HG02852 (cell line): ENCODE measurements around the gene RPL27A.

Experiments used
- ATAC-seq: cut with Tn5 transposase; IDR thresholded peaks from one replicate; pipeline ENCODE4 v1.9.1; 2021; ENCODE audit warnings: mild to moderate bottlenecking, moderate library complexity; ENCODE audit not compliant: unreplicated experiment

RPL27A gene

GRCh38 chr11:8698917-8699441, 16.4 kb downstream of the RPL27A start:
- ATAC-seq, result no peak

- ATAC-seq, result no peak
These were observed 17.3 kb downstream of the RPL27A start for GRCh38 chr11:8699903-8700302.

GRCh38 chr11:8701891-8702597, 19.5 kb downstream of the RPL27A start:
- ATAC-seq, result no peak

DNA sequence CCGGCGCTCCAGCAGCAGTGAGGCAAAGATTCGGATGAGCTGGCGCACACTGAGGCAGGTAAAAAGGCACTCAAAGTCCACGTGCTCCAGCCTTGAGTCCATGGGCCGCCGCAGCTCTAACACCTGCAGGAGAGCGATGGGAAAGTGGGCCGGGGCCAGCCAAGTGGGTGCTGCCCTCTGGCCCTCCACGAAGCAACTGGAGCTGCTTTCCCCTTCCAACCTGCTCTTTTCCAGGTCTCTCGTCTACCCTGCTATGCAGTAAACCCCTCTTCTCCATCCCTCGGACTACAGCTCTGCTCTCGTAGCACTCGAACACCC, 20.0 kb downstream of the RPL27A start:
- ATAC-seq, result no peak

GRCh38 chr11:8704136-8704535, 21.5 kb downstream of the RPL27A start:
- no peak for ATAC-seq

DNA sequence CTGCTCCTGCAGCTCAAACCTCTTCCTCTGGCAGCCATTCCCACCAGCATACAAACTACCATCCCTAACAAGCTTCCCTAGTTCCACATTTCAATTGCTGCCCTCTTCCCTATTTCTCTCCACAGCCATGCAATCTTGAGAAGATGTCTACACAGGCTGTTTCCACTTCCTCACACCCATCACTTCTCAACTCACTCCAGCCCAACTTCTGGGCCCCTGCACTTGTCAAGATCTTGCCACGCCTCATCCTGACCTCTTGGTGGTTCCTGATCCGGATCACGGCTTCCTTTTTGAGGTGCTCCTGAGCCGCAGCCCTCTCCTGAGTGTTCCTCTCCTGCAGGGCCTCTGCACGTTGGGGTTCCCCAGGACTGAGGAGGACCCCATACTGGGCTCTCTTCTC, 22.6 kb downstream of the RPL27A start:
- ATAC-seq, result no peak

DNA sequence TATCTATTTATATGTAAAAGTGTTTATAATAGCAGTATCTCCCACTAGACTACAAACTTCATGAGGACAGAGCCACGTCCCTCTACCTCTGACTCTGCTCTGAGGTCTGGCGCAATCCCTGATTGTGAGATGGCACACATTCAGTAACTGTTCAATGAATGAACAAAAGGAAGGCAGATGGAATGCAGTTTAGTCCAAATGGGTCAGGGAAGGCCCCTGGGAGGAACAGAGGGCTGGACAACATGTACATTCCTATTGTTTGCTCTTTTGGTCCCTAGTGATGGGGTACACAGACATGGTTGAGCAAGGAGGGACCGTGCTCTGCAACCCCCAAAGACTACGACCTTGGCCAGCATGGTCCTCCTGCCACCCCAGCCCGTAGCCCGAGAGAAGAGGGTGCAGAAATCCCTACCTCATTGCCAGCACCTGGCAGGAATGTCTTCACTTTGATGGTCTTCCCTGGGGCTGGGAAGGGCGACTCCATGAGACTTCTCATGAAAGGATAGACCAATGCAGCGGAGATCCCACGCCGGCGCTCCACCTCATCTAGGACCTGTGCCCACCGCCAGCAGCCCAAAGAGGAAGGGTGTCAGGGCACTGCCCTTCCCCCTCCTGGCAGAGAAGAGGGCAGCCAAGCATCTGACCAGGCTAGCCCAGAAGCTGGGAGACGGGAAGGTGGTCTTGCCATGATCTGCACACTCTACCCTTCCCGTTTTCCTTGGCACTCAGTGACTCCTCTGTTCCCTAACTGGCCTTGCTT, 24.3 kb downstream of the RPL27A start:
- ATAC-seq, result no peak

DNA sequence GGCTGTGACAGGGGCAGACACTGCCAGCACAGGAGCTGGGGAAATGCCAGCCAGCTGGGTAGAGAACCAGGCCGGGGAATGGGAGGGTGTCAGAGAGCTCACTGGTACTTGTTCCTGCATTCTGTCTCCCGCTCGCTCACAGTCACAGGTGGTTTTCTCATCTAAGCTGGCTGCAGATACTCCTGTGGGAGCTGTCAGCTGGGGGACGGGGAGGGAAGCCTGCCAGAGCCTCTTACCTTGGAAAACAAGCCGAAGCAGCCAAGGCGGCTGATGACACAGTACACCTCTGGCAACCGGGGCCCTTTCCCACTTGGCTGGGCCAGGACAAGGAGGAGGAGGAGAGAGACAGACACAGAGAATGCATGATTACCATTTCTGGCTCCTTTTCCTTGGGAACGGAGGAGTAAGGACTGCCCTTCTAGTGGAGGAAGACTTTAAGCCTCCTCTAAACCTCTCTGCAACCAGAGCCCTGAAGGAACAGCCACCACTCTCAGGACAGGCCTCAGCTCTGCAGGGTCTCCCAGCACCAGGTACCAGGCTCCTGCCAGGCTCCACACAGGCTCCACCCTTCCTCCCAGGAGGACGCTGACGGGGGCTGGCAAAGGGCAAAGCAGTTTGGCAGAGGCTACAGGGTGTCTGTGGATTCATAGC, 25.1 kb downstream of the RPL27A start:
- ATAC-seq, result no peak

- no peak for ATAC-seq
These were observed 26.5 kb downstream of the RPL27A start for GRCh38 chr11:8709002-8709672.

GRCh38 chr11:8709777-8710176, 27.2 kb downstream of the RPL27A start:
- ATAC-seq, result no peak

DNA sequence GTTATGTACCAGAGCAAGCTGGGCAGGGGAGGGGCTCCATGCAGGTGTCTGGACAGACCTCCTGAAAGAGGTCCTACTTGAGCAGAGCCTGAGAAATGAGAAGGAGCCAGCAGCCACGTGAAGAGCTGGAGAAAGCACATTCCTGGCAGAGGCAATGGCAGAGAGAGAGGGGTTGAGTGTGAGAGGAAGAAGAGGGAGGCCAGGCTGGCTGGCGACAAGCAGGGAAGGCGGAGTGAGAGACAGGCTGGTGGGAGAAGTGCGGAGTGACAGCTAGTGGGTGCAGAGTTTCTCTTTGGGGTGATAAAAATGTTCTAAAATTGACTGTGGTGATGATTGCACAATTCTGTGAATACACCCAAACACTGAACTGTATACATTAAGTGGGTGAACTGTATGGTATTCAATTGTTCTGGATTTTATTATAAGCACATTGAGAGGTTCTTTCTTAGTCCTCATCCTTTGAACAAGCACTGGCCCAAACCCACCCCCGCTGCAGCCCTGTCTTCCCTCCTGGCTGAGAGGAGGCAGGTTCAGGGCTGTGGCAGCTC, 29.4 kb downstream of the RPL27A start:
- no peak for ATAC-seq

GRCh38 chr11:8712506-8712905, 29.9 kb downstream of the RPL27A start:
- no peak for ATAC-seq

GRCh38 chr11:8713760-8714454, 31.3 kb downstream of the RPL27A start:
- ATAC-seq, result no peak

- ATAC-seq, result no peak
These were observed 32.1 kb downstream of the RPL27A start for GRCh38 chr11:8714622-8715225.

DNA sequence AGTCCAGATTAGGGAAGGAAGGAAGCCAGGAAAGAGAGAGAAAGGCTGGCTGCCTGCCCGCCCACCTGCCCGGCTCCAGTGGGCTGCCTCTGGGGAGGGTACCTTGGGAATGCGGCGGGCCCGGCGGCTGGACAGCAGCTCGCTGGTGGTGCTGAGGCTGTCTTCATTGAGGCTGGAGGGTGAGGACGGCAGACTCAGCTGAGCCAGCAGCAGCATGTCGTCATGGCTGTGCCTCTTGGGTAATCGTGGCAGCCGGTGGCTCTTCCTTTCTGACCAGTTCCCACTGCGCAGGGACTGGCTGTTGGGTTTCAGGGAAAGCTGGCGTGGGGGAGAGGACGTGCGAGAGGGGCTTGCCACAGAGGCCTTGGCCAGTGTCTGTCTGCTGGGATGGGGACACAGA, 32.9 kb downstream of the RPL27A start:
- ATAC-seq, result no peak

GRCh38 chr11:8717544-8717875, 34.9 kb downstream of the RPL27A start:
- no peak for ATAC-seq

DNA sequence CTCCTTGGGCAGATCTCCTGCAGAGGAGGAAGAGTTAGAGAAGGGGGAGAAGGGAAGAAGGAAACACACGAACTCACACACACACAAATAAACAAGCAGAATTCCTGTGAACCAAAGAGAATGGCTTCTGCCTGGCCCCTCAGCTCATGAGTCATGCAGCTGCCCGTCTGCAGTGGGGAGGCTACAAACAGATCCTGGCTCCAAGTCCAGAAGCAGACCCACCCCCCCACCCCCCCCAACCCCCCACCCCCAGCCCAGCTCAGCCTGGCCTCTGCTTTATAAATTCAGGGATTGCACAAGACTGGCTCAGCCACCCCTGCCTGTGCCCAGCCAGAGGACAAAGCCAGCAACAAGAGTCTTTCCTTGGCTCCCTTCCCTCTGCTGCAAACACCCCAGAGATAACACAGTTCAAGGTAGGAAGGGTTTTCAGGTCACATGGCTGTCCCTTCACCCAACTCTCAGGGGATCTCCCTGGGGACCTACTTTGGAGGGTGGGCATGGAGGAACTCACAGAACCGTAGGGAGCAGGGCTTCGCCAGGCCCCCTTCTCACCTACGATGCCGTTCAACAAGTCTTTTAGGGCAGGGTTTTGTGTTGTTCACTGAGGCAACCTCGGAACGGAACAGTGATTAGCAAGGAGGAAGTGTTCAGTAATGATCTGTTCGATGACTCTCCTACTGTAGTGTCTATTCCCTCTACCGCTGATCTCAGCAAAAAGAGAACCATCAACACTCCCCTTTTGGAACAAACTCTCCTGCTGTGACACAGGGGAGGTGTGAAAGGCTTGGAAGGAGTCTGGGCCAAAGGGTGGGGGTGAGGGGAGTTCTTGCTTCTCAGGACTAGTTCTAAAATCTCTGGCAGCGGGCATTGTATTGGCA, 35.5 kb downstream of the RPL27A start:
- ATAC-seq, result no peak

DNA sequence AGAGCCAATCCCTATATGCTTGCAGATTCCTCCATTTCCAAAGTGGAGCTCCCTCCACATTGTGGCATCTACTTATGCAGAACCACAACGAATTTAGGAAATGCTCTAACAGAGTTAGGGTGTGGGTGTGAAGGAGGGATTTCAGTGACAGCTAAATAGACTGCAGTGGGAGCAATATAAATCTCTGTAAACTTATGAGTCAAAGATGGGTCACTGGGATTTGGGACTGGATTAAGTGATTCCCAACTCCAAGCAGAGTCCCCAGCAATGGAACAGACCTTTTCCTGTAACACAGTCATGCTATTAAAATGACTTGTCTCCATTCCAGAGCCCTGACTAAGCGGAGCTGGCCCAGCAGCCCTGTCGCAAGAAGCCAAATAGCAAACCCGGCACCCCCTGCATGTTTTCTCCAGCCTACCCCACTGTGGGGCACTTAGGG, 36.6 kb downstream of the RPL27A start:
- no peak for ATAC-seq

- no peak for ATAC-seq
These were observed 37.1 kb downstream of the RPL27A start for GRCh38 chr11:8719721-8720120.
